ENCODE results near the gene MINK1. TPM values are rescaled to one million over a fixed set of nuclear protein-coding genes. Genes with fewer than 3 reads are reported as not detected.
"Not testable (repeated sequence)": the region's sequence is repeated elsewhere in the genome, so short reads cannot be mapped to it uniquely, and the experiment has no call there.

MINK1 gene
- total RNA-seq, 1 donor from 2014 or later = 45.6 TPM

GRCh38 chr17:4856937-4857314, 23.8 kb downstream of the MINK1 start:
- TF ChIP-seq, protein P1, sequence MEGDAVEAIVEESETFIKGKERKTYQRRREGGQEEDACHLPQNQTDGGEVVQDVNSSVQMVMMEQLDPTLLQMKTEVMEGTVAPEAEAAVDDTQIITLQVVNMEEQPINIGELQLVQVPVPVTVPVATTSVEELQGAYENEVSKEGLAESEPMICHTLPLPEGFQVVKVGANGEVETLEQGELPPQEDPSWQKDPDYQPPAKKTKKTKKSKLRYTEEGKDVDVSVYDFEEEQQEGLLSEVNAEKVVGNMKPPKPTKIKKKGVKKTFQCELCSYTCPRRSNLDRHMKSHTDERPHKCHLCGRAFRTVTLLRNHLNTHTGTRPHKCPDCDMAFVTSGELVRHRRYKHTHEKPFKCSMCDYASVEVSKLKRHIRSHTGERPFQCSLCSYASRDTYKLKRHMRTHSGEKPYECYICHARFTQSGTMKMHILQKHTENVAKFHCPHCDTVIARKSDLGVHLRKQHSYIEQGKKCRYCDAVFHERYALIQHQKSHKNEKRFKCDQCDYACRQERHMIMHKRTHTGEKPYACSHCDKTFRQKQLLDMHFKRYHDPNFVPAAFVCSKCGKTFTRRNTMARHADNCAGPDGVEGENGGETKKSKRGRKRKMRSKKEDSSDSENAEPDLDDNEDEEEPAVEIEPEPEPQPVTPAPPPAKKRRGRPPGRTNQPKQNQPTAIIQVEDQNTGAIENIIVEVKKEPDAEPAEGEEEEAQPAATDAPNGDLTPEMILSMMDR (IDR thresholded peaks at IDR 0.05) = no peak
- intact Hi-C loops (cut with DNase I) = no loop called here
- peaks cover 0 to 13% of the 10 kb centered on the region in 2 donors for H3K4me1 ChIP-seq
- DNase-seq (ENCODE audit: low spot score in 2 of 2) = no peak
- no peak overlapping the region for H3K4me3 ChIP-seq
- no peaks in the 10 kb centered on the region for H3K27me3 ChIP-seq
- no peak overlapping the region for H3K27ac ChIP-seq
- no peaks in the 10 kb centered on the region for H3K9me3 ChIP-seq
- H3K36me3 ChIP-seq = peaks cover 0 to 5% of the 10 kb centered on the region in 2 donors

- intact Hi-C loops (cut with DNase I); H3K4me3 ChIP-seq; H3K27ac ChIP-seq; H3K9me3 ChIP-seq; H3K36me3 ChIP-seq; H3K27me3 ChIP-seq; DNase-seq (ENCODE audit: low spot score in 2 of 2): not testable (repeated sequence)
- peaks cover 0 to 13% of the 10 kb centered on the region in 2 donors for H3K4me1 ChIP-seq
Observed at GRCh38 chr17:4857347-4857746, 24.2 kb downstream of the MINK1 start.

GRCh38 chr17:4858068-4858881, 25.1 kb downstream of the MINK1 start:
- no peak overlapping the region for H3K4me3 ChIP-seq
- peaks cover 0 to 5% of the 10 kb centered on the region in 2 donors for H3K36me3 ChIP-seq
- TF ChIP-seq, protein P1 (IDR thresholded peaks at IDR 0.05) = no peak
- H3K27ac ChIP-seq = peak overlapping the region; percentile 56 to 61
- peaks cover 0 to 13% of the 10 kb centered on the region in 2 donors for H3K4me1 ChIP-seq
- H3K27me3 ChIP-seq = no peaks in the 10 kb centered on the region
- intact Hi-C loops (cut with DNase I) = no loop called here
- no peak for DNase-seq (ENCODE audit: low spot score in 2 of 2)
- no peaks in the 10 kb centered on the region for H3K9me3 ChIP-seq

DNA sequence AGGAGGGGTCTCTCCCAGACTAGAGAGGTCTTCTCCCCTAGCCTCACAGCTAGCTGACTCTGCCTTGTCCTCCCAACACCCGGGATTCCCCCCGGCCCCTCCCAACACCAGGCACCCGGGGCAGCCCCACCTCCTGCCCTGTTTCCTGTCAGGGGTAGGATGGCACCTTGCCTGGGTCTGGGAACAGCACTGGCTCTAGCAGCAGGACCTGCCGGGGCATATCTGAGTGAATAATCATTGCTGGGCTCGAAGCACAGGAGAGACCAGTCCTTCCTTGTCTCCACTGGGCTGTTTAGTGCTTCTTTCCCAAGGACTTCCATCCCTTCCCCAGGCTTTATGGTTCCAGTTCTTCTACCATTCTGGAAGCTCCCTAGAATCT, 25.7 kb downstream of the MINK1 start:
- DNase-seq (ENCODE audit: low spot score in 2 of 2) = peak in 1 of 2 donors; percentile 71
- H3K27me3 ChIP-seq = no peaks in the 10 kb centered on the region
- H3K27ac ChIP-seq = peak overlapping the region; percentile 56 to 61
- H3K4me1 ChIP-seq = peaks cover 0 to 13% of the 10 kb centered on the region in 2 donors
- no peaks in the 10 kb centered on the region for H3K9me3 ChIP-seq
- H3K36me3 ChIP-seq = peaks cover 0 to 5% of the 10 kb centered on the region in 2 donors
- intact Hi-C loops (cut with DNase I) = no loop called here
- TF ChIP-seq, protein P1 (IDR thresholded peaks at IDR 0.05) = no peak
- H3K4me3 ChIP-seq = no peak overlapping the region

GRCh38 chr17:4859816-4860625, 26.9 kb downstream of the MINK1 start:
- no peaks in the 10 kb centered on the region for H3K27me3 ChIP-seq
- peaks cover 0 to 5% of the 10 kb centered on the region in 2 donors for H3K36me3 ChIP-seq
- TF ChIP-seq, protein P1 (IDR thresholded peaks at IDR 0.05) = no peak
- no peak overlapping the region for H3K27ac ChIP-seq
- no peak for DNase-seq (ENCODE audit: low spot score in 2 of 2)
- no peak overlapping the region for H3K4me3 ChIP-seq
- intact Hi-C loops (cut with DNase I) = no loop called here
- no peaks in the 10 kb centered on the region for H3K9me3 ChIP-seq
- H3K4me1 ChIP-seq = peaks cover 0 to 13% of the 10 kb centered on the region in 2 donors

DNA sequence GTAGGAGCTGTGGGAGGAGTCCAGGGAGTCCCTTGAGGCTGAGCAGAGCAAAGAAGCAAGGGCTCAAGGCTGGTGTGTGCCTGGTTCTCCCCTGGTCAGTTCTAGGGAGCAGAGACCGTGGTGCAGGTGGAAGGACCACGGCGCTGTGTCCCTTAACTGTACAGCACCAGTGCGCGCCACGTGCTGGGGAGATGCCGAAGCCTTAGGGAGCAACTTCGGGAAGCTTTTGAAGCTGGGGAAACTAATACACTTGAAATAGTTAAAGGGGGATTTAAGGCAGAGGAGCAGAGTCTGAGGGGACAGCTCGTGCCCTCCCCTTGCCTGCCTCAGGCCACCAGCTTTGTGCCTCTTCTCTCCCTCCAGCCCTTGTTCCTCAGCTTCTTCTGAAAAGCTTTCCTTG, 27.5 kb downstream of the MINK1 start:
- Histone ChIP-seq H3K4me3 (no peak overlapping the region), H3K4me1 (peaks cover 0 to 13% of the 10 kb centered on the region in 2 donors), H3K27me3 (no peaks in the 10 kb centered on the region), H3K27ac (no peak overlapping the region), H3K36me3 (peaks cover 0 to 5% of the 10 kb centered on the region in 2 donors), H3K9me3 (no peaks in the 10 kb centered on the region)
- TF ChIP-seq, protein P1 (IDR thresholded peaks at IDR 0.05) = no peak
- DNase-seq (ENCODE audit: low spot score in 2 of 2) = no peak
- intact Hi-C loops (cut with DNase I) = no loop called here
